Caco-2 (cell line): ENCODE measurements around the gene CDK10. TPM values are rescaled to one million over a fixed set of nuclear protein-coding genes. Genes with fewer than 3 reads are reported as not detected.

Experiments
- BruUV-seq: library from RNA; stranded (reverse); fragments of 400-500 nt; replicated peaks from 2 replicates; lab custom pipeline; 2021; lab: Mats Ljungman, UMichigan
- CTCF ChIA-PET: fragments of 300-600 bp; sonication (Branson Sonifier 250); formaldehyde crosslinking; loops from one replicate; lab custom pipeline; 2022; ENCODE audit warnings: antibody characterized with exemption; lab: Charles Lee
- POLR2A ChIA-PET: fragments of 300-600 bp; sonication (Branson Sonifier 250); formaldehyde crosslinking; loops from one replicate; lab custom pipeline; 2022; ENCODE audit warnings: antibody characterized with exemption; lab: Charles Lee
- DNase-seq, 2 experiments: peaks; one replicate each; pipeline versions ENCODE4 v3.0.0 to v3.0.0-alpha.2; 2020 to 2022
- H3K27me3 ChIP-seq: replicated peaks from 2 replicates; pipeline ENCODE4 v1.6.0; 2011; ENCODE audit warnings: low read length; ENCODE audit not compliant: control insufficient read depth, insufficient read depth
- H3K36me3 ChIP-seq: 2 replicates; pipeline ENCODE4 v1.5.1; 2011; ENCODE audit warnings: low read length; ENCODE audit not compliant: control insufficient read depth, insufficient read depth
- H3K4me1 ChIP-seq: fragments of 250-450 bp; sonication (Bioruptor Pico); 2 replicates; pipeline ENCODE4 v1.5.1; 2020; ENCODE audit warnings: mild to moderate bottlenecking
- H3K4me3 ChIP-seq: 2 replicates; pipeline ENCODE4 v1.5.1; 2011; ENCODE audit warnings: low read depth, mild to moderate bottlenecking, control low read depth, low read length
- H3K9me3 ChIP-seq: fragments of 250-450 bp; sonication (Bioruptor Pico); 2 replicates; pipeline ENCODE4 v1.5.1; 2020; ENCODE audit warnings: mild to moderate bottlenecking, moderate library complexity
- H3K27ac Mint-ChIP-seq: one replicate; pipeline ENCODE4 v1.8.0; 2022; ENCODE audit warnings: mixed read lengths; ENCODE audit not compliant: unreplicated experiment
- H3K27me3 Mint-ChIP-seq: one replicate; pipeline ENCODE4 v1.8.0; 2022; ENCODE audit warnings: mixed read lengths; ENCODE audit not compliant: insufficient read depth, unreplicated experiment
- H3K36me3 Mint-ChIP-seq: one replicate; pipeline ENCODE4 v1.8.0; 2022; ENCODE audit warnings: mild to moderate bottlenecking, mixed read lengths; ENCODE audit not compliant: insufficient read depth, unreplicated experiment
- H3K4me1 Mint-ChIP-seq: one replicate; pipeline ENCODE4 v1.8.0; 2022; ENCODE audit warnings: low read depth, mixed read lengths; ENCODE audit not compliant: unreplicated experiment
- H3K4me3 Mint-ChIP-seq: one replicate; pipeline ENCODE4 v1.8.0; 2022; ENCODE audit warnings: mild to moderate bottlenecking, moderate library complexity, mixed read lengths; ENCODE audit not compliant: unreplicated experiment
- H3K9me3 Mint-ChIP-seq: one replicate; pipeline ENCODE4 v1.8.0; 2022; ENCODE audit warnings: mixed read lengths; ENCODE audit not compliant: unreplicated experiment
- CTCF ChIP-seq, 2 experiments: fragments of 200-600 bp in 1 of 2; IDR thresholded peaks; 1 replicate in 1 of 2; 2 replicates in 1 of 2; pipeline versions ENCODE4 v1.5.1 to v1.8.0; 2011 to 2022; ENCODE audit warnings: antibody characterized with exemption in 1 of 2, control low read depth in 1 of 2, inconsistent platforms in 1 of 2, low read depth in 1 of 2, low read length in 1 of 2, mild to moderate bottlenecking in 1 of 2, moderate library complexity in 1 of 2; ENCODE audit not compliant: insufficient read depth in 1 of 2, severe bottlenecking in 1 of 2, unreplicated experiment in 1 of 2
- intact Hi-C: fragments of 100-400 bp; cut with micrococcal nuclease; formaldehyde crosslinking; loops from one replicate; pipeline ENCODE4 v1.10.0; 2022; ENCODE audit not compliant: unreplicated experiment
- total RNA-seq: library from RNA; stranded (reverse); gene quantifications from 2 replicates; pipeline ENCODE4 v1.2.3, GENCODE V29; 2022

The CDK10 gene
- total RNA-seq, 1 experiment from 2014 or later, result 135 TPM

GRCh38 chr16:89706518-89707260 lies 20.2 kb downstream of the CDK10 start:
- ChIA-PET POLR2A (interaction anchor here (0.6 kb wide), 1 partner anchor 166 kb away, joined by 4 read pairs; the partner anchor contains the start of gene TCF25), CTCF (interaction anchor here (0.6 to 1.7 kb wide), 5 partner anchors 12 to 154 kb away, joined by 4 to 7 read pairs (median 4); no protein-coding TSS in a partner anchor)
- DNase-seq, result no peak
- no peak overlapping the region for H3K4me3 ChIP-seq
- Mint-ChIP-seq H3K4me1 (no peaks in the 10 kb centered on the region), H3K27ac (no peak overlapping the region), H3K9me3 (no peaks in the 10 kb centered on the region), H3K36me3 (peaks cover 4% of the 10 kb centered on the region), H3K4me3 (no peak overlapping the region), H3K27me3 (no peaks in the 10 kb centered on the region)
- BruUV-seq, result no TSS peak
- no peak for TF ChIP-seq CTCF (IDR thresholded peaks at IDR 0.05; ENCODE audit: insufficient read depth in 1 of 2, low read depth in 1 of 2, low read length in 1 of 2, severe bottlenecking in 1 of 2, unreplicated experiment in 1 of 2)
- no peaks in the 10 kb centered on the region for H3K9me3 ChIP-seq
- H3K27me3 ChIP-seq, result no peaks in the 10 kb centered on the region
- H3K4me1 ChIP-seq, result no peaks in the 10 kb centered on the region
- intact Hi-C loops, result loop anchor here (1.0 kb wide), 1 partner anchor 87 kb away; no protein-coding TSS in a partner anchor
- no peaks in the 10 kb centered on the region for H3K36me3 ChIP-seq

GRCh38 chr16:89707695-89708094 lies 21.2 kb downstream of the CDK10 start:
- Mint-ChIP-seq H3K4me1 (no peaks in the 10 kb centered on the region), H3K9me3 (no peaks in the 10 kb centered on the region), H3K4me3 (no peak overlapping the region), H3K27ac (no peak overlapping the region), H3K27me3 (no peaks in the 10 kb centered on the region), H3K36me3 (no peaks in the 10 kb centered on the region)
- Histone ChIP-seq H3K4me1 (0 out of 2 replicates have a peak, but pooled peaks cover 2% of the 10 kb centered on the region), H3K36me3 (no peaks in the 10 kb centered on the region), H3K9me3 (no peaks in the 10 kb centered on the region), H3K4me3 (no peak overlapping the region), H3K27me3 (no peaks in the 10 kb centered on the region)
- ChIA-PET CTCF (no interaction called here), POLR2A (no interaction called here)
- DNase-seq, result no peak
- BruUV-seq, result no TSS peak
- no peak for TF ChIP-seq CTCF (IDR thresholded peaks at IDR 0.05; ENCODE audit: insufficient read depth in 1 of 2, low read depth in 1 of 2, low read length in 1 of 2, severe bottlenecking in 1 of 2, unreplicated experiment in 1 of 2)
- intact Hi-C loops, result no loop called here

GRCh38 chr16:89708481-89708931 lies 22.0 kb downstream of the CDK10 start:
- Histone ChIP-seq H3K9me3 (no peaks in the 10 kb centered on the region), H3K27me3 (no peaks in the 10 kb centered on the region), H3K36me3 (no peaks in the 10 kb centered on the region), H3K4me3 (no peak overlapping the region), H3K4me1 (peaks cover 6% of the 10 kb centered on the region; the same call in 1 of the 2 replicates)
- Mint-ChIP-seq H3K27me3 (no peaks in the 10 kb centered on the region), H3K27ac (no peak overlapping the region), H3K9me3 (no peaks in the 10 kb centered on the region), H3K4me1 (no peaks in the 10 kb centered on the region), H3K36me3 (no peaks in the 10 kb centered on the region), H3K4me3 (no peak overlapping the region)
- DNase-seq, result no peak
- intact Hi-C loops, result no loop called here
- TF ChIP-seq CTCF (IDR thresholded peaks at IDR 0.05; ENCODE audit: insufficient read depth in 1 of 2, low read depth in 1 of 2, low read length in 1 of 2, severe bottlenecking in 1 of 2, unreplicated experiment in 1 of 2), result no peak
- CTCF ChIA-PET, result no interaction called here
- no TSS peak for BruUV-seq
- POLR2A ChIA-PET, result no interaction called here
